GM19468 (cell line): Measurements from ENCODE around the gene GAREM1.
"Not testable (repeated sequence)": the region's sequence is repeated elsewhere in the genome, so short reads cannot be mapped to it uniquely, and the experiment has no call there.

Source experiments
- ATAC-seq: cut with Tn5 transposase; IDR thresholded peaks from one replicate; pipeline ENCODE4 v1.9.1; 2021; ENCODE audit warnings: mild to moderate bottlenecking, moderate library complexity, moderate number of reproducible peaks; ENCODE audit not compliant: unreplicated experiment; ENCODE audit errors: extremely low read depth

GAREM1 gene

DNA sequence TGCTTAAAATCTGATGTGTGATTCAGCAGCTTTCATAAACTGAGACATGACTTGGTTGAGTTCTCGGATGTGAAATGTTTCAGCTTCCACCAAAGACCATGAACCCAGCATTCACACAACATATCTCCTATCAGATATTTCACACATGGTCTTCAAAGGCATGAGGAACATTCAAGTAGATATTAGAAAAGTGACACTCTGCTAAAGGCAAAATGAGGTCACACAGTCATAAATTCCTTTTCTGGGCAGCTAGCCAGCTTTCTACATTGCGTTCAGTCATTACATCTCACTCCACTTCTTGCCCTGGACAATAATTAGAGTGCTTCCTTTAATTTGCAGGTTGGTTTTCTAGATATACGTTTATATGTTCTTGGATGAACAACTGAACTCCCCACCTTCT is 96.7 kb downstream of the GAREM1 start:
- ATAC-seq, result no peak

DNA sequence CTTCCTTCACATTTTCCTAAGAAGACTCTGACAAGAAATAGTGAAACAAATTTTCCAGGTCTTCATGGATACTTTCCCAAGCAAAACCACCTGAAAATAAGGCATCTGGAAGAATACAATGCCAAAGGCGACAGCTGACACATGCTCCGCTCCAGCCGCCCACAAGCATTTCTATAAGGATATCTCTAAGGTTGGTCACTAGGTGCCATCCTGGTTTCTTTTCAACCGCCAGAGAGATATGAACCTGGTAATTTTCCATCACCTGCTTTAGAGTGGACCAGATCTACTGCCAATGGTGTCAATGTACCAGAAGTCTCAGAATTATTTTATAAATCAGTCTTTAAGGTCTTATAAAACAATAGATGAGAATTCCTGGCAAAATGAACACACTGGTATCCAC is 97.2 kb downstream of the GAREM1 start:
- ATAC-seq, result no peak

DNA sequence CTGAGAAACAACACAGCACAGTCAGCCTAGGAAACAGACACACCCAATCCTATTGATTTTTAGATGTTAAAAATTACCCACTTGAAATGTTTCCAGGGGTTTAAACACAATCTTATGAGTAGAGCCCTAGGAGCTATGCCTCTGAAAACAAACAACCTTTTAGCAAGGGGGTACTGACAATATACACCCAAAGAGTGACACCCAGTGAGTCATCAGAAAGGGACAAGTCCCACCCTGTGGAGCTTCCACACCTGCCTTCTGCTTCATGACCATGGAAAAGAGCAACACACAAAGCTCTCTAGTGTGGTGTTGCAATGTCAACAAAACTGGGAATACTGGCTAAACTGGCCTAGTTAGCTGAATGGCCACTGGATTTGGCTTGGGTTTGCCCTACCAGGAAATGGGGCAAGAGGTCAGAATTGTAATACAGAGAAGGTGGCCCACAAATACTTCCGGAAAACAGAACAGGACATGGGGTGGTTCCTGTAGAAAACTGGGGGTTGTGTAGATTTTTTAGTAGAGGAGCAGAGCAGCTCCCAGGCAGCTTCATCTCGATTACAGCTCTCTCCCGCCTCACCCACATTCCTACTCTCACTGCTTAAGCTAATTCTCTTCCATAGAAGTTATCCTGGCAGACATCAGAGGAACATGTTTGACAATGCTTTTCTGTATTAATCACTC is 98.2 kb downstream of the GAREM1 start:
- no peak for ATAC-seq

DNA sequence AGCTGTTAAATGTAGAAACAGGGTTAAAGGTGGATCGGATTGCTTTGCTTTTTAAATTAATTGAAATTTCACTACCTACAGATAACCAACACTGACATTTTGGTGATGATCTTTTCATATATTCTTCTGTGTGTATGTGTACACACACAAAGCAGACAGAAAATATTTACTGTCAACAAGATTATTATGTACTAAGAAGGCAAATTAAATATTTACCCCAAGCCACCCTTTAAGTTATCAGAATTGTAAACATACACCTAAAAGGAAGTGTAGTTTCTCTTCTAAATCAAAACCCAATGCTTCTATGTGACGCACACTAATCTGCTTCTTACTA is 98.7 kb downstream of the GAREM1 start:
- no peak for ATAC-seq

DNA sequence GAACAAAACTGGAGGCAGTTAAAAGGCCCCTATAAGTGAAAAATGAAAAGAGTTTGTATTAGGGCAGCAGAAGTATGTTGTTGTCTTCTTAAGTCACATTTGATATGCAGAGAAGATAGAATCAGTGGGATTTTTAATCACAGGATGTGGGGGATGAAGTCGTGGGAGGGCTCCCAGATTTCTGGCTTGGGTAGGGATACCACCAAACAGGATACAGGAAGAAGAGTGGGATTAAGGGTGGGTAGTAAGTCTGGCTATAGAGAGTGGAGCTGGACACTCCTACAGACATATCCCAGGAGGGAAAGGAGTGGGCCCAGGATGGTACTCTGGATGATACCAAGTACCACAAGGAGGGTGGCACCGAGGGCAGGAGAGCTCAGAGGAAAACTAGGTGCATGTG is 99.3 kb downstream of the GAREM1 start:
- no peak for ATAC-seq

DNA sequence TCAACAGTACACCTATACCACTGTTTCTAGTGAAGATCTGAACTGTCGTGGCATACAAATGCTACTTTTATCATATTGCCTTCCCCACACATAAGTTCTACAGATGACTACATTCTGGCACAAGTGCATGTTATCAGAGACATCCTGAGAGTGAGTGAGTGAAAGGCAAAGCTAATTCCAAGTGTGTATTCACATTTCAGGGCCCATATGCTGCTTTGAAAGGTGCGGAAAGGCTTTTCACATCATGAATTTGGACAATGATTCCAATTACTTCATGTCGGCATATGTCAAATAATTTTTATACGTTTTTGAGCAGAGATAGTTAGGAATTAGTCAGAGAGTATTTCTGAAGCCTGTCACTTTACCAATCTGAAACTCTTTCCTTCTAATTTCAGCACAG is 101.7 kb downstream of the GAREM1 start:
- ATAC-seq, result no peak

DNA sequence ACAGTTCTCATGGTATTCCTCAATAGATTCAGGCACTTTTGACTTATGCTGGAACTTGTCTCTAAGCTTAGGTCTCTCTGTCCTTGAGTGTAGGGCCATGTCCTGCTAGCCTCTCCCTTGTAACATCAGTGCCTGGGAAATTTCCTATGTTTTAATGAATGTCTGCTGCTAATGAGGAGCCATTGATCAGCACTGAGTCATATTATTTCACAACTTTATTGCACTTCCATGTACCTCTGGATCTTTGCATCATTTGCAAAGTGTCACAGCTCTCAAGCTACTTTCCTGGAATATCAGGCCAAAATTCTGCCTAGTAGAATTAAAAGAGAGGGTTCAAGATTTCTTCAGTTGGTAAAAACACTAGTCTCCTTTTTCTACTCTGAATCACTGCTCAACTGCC is 102.5 kb downstream of the GAREM1 start:
- no peak for ATAC-seq

DNA sequence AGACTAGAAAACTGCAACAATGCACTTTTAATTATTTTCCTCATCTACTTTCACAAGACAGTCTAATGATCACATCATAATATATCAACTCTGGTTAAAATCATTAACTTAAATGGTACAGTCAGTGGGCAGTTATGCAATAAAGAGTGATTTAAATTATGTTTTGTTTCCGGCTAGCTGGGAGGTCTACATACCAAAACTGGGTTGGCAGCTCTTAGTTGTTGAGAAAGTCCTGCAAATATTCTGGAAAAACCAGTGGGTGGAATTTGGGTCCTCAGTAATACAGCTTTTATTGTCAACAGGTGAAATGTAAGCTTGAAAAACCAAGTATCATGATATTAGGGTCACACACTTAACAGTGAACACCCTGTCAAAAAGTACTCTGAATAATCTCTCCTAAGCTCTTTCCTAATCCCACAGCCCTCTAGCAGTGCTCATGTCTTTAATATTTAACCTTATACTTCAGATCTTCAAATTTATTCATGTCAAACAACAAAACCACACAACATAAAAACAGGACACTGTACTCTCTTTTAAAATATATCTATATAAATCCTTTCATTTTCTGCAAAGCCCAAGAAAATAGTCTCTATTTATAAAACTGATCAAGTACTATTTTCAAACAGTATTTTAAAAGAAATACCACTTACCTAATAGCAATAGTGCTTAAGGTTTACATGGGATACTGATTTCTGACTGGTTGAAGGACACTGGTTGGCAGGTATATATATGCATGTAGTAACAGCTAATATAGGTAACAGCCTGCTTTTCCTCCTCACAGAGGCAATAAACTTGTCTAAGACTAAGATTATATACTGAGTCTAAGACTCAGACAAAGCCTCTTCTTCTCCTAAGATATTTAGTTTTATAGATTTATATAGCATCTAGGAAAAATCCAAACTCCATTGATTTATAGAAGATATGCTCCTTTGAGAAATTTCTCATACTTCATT is 103.8 kb downstream of the GAREM1 start:
- no peak for ATAC-seq

DNA sequence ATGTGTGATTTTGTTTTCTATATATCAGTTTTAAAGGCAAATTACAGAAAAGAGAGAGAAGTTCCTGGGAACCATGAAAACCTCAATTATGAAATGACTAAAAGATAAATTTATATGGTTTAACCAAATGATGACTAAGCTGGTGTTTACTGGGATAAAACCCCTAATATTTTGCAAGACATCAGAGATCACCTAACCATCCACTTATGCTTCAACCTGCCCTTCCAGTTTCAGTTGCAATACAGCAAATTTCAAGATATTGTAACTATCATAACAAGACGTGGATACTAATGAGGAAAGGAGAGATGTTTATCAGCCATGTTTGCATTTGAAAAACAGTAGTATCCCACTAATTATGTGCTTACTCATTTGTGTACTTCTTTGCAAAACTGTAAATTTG is 108.2 kb downstream of the GAREM1 start:
- ATAC-seq, result no peak

DNA sequence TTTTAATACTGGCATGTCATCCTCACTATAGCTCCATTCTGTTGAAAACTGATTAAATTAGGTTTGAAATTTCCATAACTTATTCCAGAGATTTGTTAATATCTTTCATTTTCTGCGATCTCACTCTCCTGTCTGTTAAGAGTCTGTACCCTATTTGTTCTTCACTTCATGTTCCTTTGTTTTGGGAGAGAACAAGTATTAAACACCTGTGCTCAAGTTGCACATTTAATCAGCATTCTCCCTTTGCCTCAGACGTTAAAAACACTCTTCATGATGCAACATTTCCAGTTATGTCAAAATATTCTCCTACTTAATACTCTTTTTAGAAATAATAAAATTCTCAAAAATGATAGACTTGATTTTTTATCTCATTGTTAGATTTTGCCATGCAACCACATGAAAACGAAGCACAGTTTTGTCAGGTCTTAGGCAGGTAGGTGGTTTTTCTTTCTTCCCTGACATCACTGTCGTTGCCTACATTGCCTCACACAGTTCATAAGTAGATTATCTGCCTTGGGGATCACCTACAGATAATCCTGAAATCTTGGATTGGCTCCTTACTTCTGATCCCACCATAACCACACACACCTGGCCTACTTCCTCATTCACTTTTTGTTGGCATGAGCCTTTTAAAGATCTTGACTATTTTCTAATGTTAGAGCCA is 109.9 kb downstream of the GAREM1 start:
- ATAC-seq, result no peak

DNA sequence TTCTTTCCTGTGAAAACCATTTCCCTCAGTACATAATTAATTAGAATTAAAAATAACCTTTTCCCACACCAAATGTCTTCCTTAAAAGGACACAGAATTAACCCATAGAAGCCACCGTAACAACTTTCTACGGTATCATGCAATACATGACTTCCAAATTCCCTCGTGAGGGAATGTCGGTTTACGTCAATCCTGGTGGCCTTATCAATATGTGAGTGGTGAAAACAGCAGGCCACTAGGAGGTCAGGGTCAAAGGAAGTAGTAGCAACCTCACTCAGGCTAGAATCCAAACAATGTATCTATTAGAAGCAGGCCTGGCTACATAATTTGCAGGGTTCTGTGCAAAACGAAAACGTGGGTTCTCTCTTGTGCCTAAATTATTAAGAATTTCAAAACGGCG is 112.2 kb downstream of the GAREM1 start:
- no peak for ATAC-seq

DNA sequence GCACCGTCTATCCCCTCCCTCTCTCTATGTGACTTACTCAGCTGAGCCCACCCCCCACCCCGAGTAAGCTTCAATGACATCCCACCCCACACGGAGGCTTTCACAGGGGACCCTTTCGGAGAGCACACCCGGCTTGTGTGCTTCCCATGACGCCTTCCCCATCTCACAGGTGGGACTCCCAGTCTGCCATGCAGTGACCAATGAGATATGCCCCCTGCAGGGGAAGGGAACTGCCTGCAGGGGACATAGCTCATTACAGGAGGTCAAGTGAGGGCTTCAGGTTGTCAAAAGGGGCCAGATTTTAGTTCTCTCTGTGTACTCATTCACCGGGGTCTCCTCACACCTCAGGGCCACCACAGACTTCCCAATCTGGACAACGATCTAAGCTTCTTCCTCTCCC is 112.6 kb downstream of the GAREM1 start:
- ATAC-seq, result no peak

DNA sequence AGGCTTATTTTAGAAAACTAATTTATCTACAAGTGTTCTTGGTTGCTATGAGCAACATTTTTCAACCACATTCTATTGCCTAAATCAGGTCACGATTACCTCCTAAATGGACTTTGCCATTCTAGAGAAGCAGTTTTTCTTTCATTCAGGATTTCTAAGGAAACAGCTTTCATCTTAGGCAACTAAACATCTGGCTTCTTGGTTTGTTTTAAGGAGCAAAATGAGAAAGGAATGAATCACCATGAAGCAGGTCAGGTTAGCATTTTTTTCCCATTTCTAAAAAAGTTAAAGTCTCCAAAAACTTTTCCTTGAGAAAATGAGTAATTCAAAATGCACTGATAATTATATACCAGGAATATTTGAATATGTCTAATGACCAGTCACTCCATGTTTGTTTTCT is 114.8 kb downstream of the GAREM1 start:
- ATAC-seq, result no peak

DNA sequence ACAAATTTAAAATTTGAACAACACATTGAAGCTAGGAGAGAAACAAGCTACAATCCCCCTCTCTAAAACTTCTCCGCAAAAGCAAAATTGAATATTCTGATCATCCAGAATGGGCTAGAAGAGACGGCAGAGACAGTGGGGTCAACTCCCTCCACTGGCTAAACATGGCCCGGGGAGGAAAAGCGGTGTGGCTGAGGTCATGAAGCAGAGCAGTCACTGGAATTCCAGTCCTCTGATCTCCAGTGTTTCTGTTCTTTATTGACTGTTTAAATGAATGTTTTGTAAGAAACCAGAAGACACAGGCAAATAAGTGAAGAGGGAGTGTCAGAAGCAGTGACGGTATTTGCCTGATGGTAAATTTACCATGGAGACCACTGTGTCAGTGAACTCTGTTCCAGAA is 116.2 kb downstream of the GAREM1 start:
- no peak for ATAC-seq

DNA sequence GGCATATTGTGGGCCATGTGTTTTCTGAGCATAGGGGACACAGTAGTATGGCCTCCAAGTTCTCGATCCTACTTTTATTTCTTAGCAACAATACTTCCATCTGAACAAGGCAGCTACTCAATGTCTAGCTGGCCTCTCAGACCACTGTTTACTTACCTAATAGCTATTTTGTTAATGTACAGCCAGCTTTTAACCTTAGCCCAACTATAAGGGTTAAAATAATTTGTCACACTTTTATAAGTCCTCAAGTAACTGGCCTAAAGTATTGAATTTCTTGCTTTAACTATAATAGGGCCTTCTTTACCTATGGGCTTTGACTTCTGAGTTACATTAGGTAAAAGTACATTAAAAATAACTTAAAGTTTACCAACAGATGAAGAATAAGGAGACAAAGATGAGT is 117.4 kb downstream of the GAREM1 start:
- no peak for ATAC-seq

DNA sequence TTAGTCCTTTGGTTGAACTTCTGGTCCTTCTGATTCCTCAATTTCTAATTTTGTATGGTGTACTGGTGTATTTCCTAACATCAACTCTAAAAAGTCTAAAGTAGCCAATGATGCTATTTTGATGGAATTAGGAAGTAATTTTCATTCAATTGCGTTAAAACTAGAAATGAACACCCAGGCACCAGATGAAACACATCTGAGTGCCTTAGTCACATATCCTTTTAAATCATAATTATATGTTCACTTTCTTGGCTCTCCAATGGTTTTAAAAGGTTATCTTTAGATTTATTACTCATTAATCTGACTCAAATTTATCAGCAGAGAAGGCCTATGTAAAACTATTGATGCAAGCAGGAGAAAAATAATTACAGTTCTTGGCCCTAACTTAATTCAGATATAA is 119.7 kb downstream of the GAREM1 start:
- ATAC-seq, result no peak

DNA sequence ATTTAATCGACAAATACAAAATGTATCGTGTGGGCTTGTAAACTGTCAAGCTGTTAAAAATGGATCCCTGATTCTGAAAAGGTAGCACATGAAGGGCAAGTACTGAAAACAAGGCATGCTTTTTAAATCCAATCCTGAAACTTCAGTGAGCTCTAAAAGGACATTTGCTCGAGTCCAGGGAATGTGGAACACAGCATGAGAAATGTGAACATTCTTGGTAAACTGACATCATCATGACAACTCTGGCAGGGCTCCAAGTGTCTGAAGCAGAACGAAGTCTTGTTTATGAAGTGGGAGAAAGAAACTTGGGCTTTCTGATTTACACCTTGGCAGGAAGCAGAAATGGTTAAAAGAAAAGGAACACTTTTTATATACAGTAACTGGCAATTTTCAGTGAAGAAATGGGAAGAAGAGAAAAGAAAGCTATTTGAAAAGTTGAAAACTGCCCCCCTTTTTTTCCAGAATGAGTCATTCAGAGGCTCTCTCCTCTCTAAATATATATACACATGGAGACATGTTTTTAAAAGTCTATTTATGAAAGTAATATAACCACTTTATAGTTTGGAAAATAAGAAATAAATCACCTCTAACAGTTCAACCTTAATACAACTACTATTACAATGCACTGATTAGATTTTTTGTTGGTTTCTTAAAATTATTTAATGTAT is 120.8 kb downstream of the GAREM1 start:
- ATAC-seq, result no peak

DNA sequence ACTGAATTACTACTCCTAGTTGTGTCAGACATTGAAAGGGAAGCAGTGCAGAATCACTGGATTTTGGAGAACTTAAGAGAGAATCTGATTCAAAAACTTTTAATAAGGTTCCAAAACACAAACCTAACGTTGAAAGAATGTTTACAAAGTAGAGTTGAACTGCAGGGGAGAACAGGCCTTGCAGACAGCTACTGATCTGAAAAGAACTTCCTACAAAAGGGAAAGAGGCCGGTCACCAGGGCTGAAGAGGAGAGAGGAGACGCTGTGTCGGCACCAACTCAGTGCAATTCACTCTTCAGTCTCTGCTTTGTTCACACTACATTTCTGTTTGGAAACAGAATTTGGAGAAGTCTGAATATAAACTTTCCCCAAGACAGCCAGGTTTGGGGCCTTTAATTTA is 124.0 kb downstream of the GAREM1 start:
- no peak for ATAC-seq

DNA sequence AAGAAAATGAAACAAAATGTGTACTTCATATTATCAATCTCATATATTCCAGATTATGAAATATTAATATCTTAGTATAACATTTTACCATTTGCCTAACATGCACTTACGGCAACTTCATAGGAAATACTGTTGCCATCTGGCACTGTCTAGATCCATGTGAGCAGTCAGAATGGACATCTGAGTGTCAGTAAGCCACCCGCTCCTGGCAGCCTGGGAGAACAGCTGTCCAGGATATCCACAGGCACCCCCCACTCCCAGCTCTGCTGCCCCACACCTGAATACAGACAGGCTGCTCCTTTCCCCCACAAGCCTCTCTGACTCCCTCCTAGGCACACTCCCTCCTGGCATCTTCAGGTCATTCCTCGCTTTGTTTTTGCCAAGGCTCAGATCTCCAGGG is 127.0 kb downstream of the GAREM1 start:
- no peak for ATAC-seq

DNA sequence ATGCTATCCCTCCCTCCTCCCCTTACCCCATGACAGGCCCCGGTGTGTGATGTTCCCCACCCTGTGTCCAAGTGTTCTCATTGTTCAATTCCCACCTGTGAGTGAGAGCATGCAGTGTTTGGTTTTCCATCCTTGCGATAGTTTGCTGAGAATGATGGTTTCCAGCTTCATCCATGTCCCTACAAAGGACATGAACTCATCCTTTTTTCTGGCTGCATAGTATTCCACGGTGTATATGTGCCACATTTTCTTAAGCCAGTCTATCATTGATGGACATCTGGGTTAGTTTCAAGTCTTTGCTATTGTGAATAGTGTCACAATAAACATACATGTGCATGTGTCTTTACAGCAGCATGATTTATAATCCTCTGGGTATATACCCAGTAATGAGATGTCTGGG is 129.6 kb downstream of the GAREM1 start:
- not testable (repeated sequence) for ATAC-seq

DNA sequence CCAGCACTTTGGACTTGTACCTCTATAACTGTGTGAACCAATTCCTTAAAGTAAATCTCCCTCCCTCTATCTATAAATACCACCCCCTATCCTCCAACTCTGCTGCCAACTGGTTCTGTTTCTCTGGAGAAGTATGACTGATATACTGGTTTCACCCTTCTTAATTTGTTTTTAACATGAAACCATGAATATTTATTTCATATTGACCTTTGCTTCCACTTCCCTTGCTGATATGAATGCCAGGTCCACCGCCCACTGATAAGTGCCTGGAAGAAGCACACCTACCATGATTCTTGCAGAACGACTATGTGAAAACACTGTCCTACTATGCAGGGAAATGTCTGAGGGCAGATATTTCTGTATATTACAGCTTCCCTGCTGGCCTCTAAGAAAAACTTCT is 131.6 kb downstream of the GAREM1 start:
- no peak for ATAC-seq
